ENCODE results near the gene TARM1.

The TARM1 gene

DNA sequence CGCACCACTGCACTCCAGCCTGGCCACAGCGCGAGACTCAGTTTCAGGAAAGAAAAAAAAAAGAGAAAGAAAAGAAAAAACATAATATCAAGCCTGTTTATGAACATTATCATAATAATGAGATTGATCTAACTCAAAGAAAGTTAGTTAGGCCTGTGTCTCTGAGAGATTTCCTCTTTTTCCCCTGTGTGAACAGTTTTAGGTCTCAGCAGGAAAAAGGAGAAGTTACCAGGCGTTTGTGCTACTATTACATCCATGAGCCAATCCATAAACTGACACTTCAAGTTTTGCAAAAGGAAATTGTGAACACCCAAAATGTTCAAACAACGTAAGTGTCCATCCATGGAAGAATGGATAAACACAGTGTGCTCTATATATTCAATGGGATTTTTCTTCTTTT, 3.8 kb downstream of the TARM1 start:
- H3K27ac ChIP-seq = no peak overlapping the region
- TF ChIP-seq ZFX (IDR thresholded peaks at IDR 0.05; ENCODE audit: borderline replicate concordance) (no peak), CTCF (IDR thresholded peaks at IDR 0.05) (no peak)

- no peak for TF ChIP-seq CTCF (IDR thresholded peaks at IDR 0.05)
- TF ChIP-seq ZFX (IDR thresholded peaks at IDR 0.05; ENCODE audit: borderline replicate concordance) = no peak
Measured at GRCh38 chr19:54074851-54075250, 6.3 kb downstream of the TARM1 start.

GRCh38 chr19:54073829-54074228, 7.3 kb downstream of the TARM1 start:
- TF ChIP-seq CTCF (IDR thresholded peaks at IDR 0.05) = no peak
- TF ChIP-seq ZFX (IDR thresholded peaks at IDR 0.05; ENCODE audit: borderline replicate concordance) = no peak
- no peak overlapping the region for H3K27ac ChIP-seq

More at GRCh38 chr19:54074851-54075250, 6.3 kb downstream of the TARM1 start:
- H3K27ac ChIP-seq = no peak overlapping the region

GRCh38 chr19:54069470-54069869, 11.7 kb downstream of the TARM1 start:
- H3K27ac ChIP-seq = no peak overlapping the region
- TF ChIP-seq CTCF (IDR thresholded peaks at IDR 0.05) (no peak), ZFX (IDR thresholded peaks at IDR 0.05; ENCODE audit: borderline replicate concordance) (no peak)

DNA sequence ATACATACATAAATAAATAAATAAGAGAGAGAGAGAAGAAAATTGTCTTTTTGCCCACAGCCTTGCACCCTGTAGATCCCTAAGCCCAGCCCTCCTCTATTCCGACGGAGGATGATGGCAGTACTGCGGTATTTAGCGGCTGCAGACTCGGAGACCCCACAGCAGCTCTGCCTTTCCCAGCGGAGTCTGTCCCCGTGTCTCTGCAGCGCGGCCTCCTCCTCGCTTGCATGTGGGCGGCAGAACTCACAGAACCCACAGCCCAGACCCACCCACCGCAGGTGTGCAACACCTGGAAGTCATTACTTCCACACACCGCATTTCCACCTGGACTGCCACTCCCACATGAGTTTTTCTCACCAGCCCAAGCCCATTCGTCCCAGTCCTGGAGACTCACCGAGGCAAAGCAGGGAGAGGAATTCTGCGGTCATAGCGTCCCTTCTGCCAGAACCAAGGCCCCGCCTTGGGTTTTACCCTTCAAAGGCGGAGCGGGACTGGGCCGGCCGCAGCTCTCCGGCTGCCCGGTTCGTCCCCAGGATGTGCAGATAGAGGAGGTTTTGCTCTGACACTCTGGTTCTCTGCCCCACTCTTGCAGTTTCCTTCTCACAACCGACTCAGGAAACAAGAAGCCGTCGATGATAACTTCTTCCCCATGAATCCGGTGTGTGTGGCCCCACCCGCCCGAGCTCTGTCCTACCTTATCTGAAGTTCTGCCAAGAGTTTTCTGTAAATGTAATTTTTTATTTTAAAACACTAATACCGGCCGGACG, 17.6 kb downstream of the TARM1 start, which contains the start of gene VSTM1:
Gene VSTM1, minus strand, starts transcription at position 548 of the 767 bp plus-strand sequence. Its CDS starts 120 bp downstream, at position 428.
- TF ChIP-seq ZFX (IDR thresholded peaks at IDR 0.05; ENCODE audit: borderline replicate concordance) = no peak

GRCh38 chr19:54062643-54063042, 18.5 kb downstream of the TARM1 start:
- no peak overlapping the region for H3K27ac ChIP-seq
- no peak for TF ChIP-seq CTCF (IDR thresholded peaks at IDR 0.05)

More for the DNA sequence above, 17.6 kb downstream of the TARM1 start, which contains the start of gene VSTM1:
- H3K27ac ChIP-seq = no peak within 1 kb of the TSS

- no peak for TF ChIP-seq CTCF (IDR thresholded peaks at IDR 0.05)
- no peak for TF ChIP-seq ZFX (IDR thresholded peaks at IDR 0.05; ENCODE audit: borderline replicate concordance)
- H3K27ac ChIP-seq = no peak overlapping the region
Measured at GRCh38 chr19:54047616-54048015, 33.5 kb downstream of the TARM1 start.

All from 22Rv1 (cell line).